ENCODE data around the gene MSH5. TPM values are rescaled to one million over a fixed set of nuclear protein-coding genes. Genes with fewer than 3 reads are reported as not detected.
A peak's percentile ranks its signal among the peaks of the same experiment; 100 is the strongest.
"Not testable (repeated sequence)": the region's sequence is repeated elsewhere in the genome, so short reads cannot be mapped to it uniquely, and the experiment has no call there.

The MSH5 gene
- total and polyA plus RNA-seq, 3 experiments from 2014 or later, result 2.0 to 39.8 (median 36.4) TPM

DNA sequence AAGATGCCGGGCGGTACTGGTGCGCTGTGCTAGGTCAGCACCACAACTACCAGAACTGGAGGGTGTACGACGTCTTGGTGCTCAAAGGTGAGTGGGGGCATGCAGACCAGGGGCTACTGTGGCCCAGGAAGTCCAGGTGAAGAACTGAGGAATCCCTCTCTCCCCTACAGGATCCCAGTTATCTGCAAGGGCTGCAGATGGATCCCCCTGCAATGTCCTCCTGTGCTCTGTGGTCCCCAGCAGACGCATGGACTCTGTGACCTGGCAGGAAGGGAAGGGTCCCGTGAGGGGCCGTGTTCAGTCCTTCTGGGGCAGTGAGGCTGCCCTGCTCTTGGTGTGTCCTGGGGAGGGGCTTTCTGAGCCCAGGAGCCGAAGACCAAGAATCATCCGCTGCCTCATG, 32.1 kb upstream of the MSH5 start:
- no peak overlapping the region for H3K27ac Mint-ChIP-seq
- no peak overlapping the region for H3K4me3 Mint-ChIP-seq
- POLR2A ChIA-PET, result no interaction called here

DNA sequence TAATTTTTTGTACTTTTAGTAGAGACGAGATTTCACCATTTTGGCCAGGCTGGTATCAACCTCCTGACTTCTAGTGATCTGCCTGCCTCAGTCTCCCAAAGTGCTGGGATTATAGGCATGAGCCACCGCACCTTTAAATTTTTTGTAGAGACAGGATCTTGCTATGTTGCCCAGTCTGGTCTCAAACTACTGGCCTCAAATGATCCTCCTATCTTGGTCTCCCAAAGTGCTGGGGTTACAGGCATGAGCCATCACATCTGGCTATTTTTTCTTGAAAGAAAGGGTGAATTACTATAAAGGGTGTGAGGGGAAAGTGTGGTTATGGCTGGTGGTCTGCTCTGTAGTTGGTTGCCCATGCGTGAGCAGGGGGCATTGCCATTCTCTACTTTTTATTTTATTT, 31.6 kb upstream of the MSH5 start:
- Histone ChIP-seq H3K4me1 (ENCODE audit: insufficient read depth, low read length) (peaks cover 13% of the 10 kb centered on the region), H3K27me3 (ENCODE audit: insufficient read depth, low read length, poor library complexity, severe bottlenecking) (no peaks in the 10 kb centered on the region), H3K27ac (ENCODE audit: low read depth, low read length) (no peak overlapping the region), H3K36me3 (ENCODE audit: insufficient read depth, low read length) (no peaks in the 10 kb centered on the region), H3K9me3 (ENCODE audit: low read length) (no peaks in the 10 kb centered on the region), H3K4me3 (ENCODE audit: low read length) (no peak overlapping the region)
- H3K9me3 Mint-ChIP-seq, result no peaks in the 10 kb centered on the region
- H3K27ac Mint-ChIP-seq, result no peak overlapping the region
- CTCF ChIA-PET, result interaction anchor here (0.7 kb wide), 1 partner anchor 119 kb away, joined by 4 read pairs; the partner anchor contains the start of gene HSPA1B
- DNase-seq, result no peak
- H3K27me3 Mint-ChIP-seq, result peaks cover 0 to 1% of the 10 kb centered on the region in 2 donors
- H3K36me3 Mint-ChIP-seq, result peaks cover 0 to 2% (median 0%) of the 10 kb centered on the region in 3 donors
- H3K4me3 Mint-ChIP-seq, result no peak overlapping the region
- POLR2A ChIA-PET, result no interaction called here
- peaks cover 14 to 25% (median 22%) of the 10 kb centered on the region in 3 donors for H3K4me1 Mint-ChIP-seq

More for the DNA sequence above, 32.1 kb upstream of the MSH5 start:
- H3K27ac ChIP-seq (ENCODE audit: low read depth, low read length), result no peak overlapping the region
- Mint-ChIP-seq H3K27me3 (peaks cover 0 to 1% of the 10 kb centered on the region in 2 donors), H3K36me3 (peaks cover 0 to 6% (median 0%) of the 10 kb centered on the region in 3 donors), H3K9me3 (no peaks in the 10 kb centered on the region), H3K4me1 (peaks cover 16 to 28% (median 25%) of the 10 kb centered on the region in 3 donors)
- CTCF ChIA-PET, result no interaction called here
- H3K36me3 ChIP-seq (ENCODE audit: insufficient read depth, low read length), result no peaks in the 10 kb centered on the region
- no peaks in the 10 kb centered on the region for H3K27me3 ChIP-seq (ENCODE audit: insufficient read depth, low read length, poor library complexity, severe bottlenecking)
- peak in 1 of 5 donors; percentile 30 for DNase-seq
- H3K9me3 ChIP-seq (ENCODE audit: low read length), result no peaks in the 10 kb centered on the region
- peaks cover 13% of the 10 kb centered on the region for H3K4me1 ChIP-seq (ENCODE audit: insufficient read depth, low read length)
- no peak overlapping the region for H3K4me3 ChIP-seq (ENCODE audit: low read length)

DNA sequence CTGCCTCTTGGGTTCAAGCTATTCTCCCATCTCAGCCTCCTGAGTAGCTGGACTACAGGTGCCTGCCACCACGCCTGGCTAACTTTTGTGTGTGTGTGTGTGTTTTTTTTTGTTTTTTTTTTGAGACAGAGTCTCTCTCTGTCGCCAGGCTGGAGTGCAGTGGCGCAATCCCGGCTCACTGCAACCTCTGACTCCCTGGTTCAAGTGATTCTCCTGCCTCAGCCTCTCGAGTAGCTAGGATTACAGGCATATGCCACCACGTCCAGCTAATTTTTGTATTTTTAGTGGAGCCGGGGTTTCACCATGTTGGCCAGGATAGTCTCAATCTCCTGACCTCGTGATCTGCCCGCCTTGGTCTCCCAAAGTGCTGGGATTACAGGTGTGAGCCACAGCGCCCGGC, 30.6 kb upstream of the MSH5 start:
- H3K4me3 Mint-ChIP-seq; H3K4me1 ChIP-seq (ENCODE audit: insufficient read depth, low read length); H3K9me3 ChIP-seq (ENCODE audit: low read length); H3K27me3 Mint-ChIP-seq; H3K4me3 ChIP-seq (ENCODE audit: low read length); H3K36me3 ChIP-seq (ENCODE audit: insufficient read depth, low read length); H3K27me3 ChIP-seq (ENCODE audit: insufficient read depth, low read length, poor library complexity, severe bottlenecking); H3K27ac Mint-ChIP-seq; H3K9me3 Mint-ChIP-seq; H3K36me3 Mint-ChIP-seq; H3K27ac ChIP-seq (ENCODE audit: low read depth, low read length): not testable (repeated sequence)
- ChIA-PET CTCF (interaction anchor here (0.7 kb wide), 1 partner anchor 118 kb away, joined by 4 read pairs; the partner anchor contains the start of gene HSPA1B), POLR2A (interaction anchor here (0.5 to 0.7 kb wide), 2 partner anchors 30 to 457 kb away, joined by 3 to 5 read pairs; no protein-coding TSS in a partner anchor)
- H3K4me1 Mint-ChIP-seq, result peaks cover 10 to 18% (median 14%) of the 10 kb centered on the region in 3 donors
- peak in 1 of 5 donors; percentile 4 for DNase-seq

DNA sequence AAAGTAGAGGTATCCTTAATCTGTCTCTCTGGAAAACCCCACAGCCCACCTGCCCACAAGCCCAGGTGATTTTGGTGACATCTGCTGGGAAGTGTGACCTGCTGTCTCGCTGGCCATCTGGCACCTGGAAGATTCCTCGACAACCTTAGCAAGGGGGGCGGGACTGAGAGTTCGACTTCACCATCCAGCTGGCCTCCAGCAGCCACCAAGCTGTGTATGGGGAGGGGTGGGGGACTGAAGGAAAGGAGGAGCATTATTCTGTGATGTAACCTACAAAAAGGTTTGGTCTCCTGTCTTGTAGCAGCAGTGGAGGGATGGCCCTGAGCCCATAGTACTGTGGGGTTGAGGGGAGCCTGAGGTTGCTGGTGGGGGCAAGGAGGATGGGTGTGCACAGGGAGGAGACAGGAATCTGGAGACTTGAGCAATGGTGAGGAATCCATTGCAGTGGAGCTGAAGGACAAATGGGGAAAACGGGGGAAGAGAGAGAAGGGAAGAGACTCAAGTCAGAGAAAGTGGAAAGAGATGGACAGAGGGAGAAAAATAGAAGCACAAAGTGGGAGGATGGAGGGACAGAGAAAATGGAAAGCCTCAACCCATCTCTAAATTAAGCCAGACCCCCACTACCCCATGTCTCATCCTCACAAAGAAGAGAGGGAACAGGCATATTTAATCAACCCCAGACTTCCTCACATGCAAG, 29.1 kb upstream of the MSH5 start:
- H3K27me3 Mint-ChIP-seq, result no peaks in the 10 kb centered on the region
- H3K27ac ChIP-seq (ENCODE audit: low read depth, low read length), result no peak overlapping the region
- peak overlapping the region in 3 of 7 donors; percentile 26 to 54 (median 31) for H3K4me3 Mint-ChIP-seq
- H3K36me3 ChIP-seq (ENCODE audit: insufficient read depth, low read length), result no peaks in the 10 kb centered on the region
- CTCF ChIA-PET, result interaction anchor here (0.9 kb wide), 1 partner anchor 28 kb away, joined by 4 read pairs; no protein-coding TSS in a partner anchor
- no peak for DNase-seq
- H3K27me3 ChIP-seq (ENCODE audit: insufficient read depth, low read length, poor library complexity, severe bottlenecking), result no peaks in the 10 kb centered on the region
- peaks cover 10 to 18% (median 14%) of the 10 kb centered on the region in 3 donors for H3K4me1 Mint-ChIP-seq
- H3K4me1 ChIP-seq (ENCODE audit: insufficient read depth, low read length), result peaks cover 5% of the 10 kb centered on the region
- H3K27ac Mint-ChIP-seq, result peak overlapping the region in 4 of 8 donors; percentile 61 to 78 (median 66)
- POLR2A ChIA-PET, result no interaction called here
- H3K9me3 ChIP-seq (ENCODE audit: low read length), result no peaks in the 10 kb centered on the region
- H3K36me3 Mint-ChIP-seq, result no peaks in the 10 kb centered on the region
- no peaks in the 10 kb centered on the region for H3K9me3 Mint-ChIP-seq
- H3K4me3 ChIP-seq (ENCODE audit: low read length), result no peak overlapping the region

DNA sequence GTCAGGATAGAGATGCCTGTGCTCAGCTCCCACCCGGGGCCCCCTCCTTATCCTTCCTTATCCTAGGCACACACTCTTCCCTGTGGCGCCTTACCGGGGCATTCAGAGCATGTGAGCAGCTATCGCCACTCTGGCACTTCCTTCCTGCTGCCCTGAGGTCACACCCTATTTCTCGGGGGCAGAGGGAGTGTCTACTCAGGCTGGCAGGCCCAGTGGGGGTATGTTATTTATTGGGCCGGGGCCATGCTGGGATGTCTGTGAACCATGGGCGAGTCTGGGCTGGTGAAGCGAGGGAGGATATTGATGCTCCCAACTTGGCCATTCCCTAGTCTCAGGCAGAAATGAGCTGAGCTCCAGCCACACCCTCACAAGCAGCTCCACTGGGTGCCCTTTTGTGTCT, 28.6 kb upstream of the MSH5 start:
- Histone ChIP-seq H3K4me3 (ENCODE audit: low read length) (no peak overlapping the region), H3K9me3 (ENCODE audit: low read length) (no peaks in the 10 kb centered on the region), H3K27me3 (ENCODE audit: insufficient read depth, low read length, poor library complexity, severe bottlenecking) (no peaks in the 10 kb centered on the region), H3K4me1 (ENCODE audit: insufficient read depth, low read length) (peaks cover 5% of the 10 kb centered on the region), H3K36me3 (ENCODE audit: insufficient read depth, low read length) (no peaks in the 10 kb centered on the region), H3K27ac (ENCODE audit: low read depth, low read length) (no peak overlapping the region)
- peaks cover 10 to 18% (median 14%) of the 10 kb centered on the region in 3 donors for H3K4me1 Mint-ChIP-seq
- H3K4me3 Mint-ChIP-seq, result peak overlapping the region in 2 of 7 donors; percentile 9 to 28
- ChIA-PET POLR2A (no interaction called here), CTCF (interaction anchor here (0.9 kb wide), 1 partner anchor 28 kb away, joined by 4 read pairs; no protein-coding TSS in a partner anchor)
- peak overlapping the region in 4 of 8 donors; percentile 70 to 84 (median 79) for H3K27ac Mint-ChIP-seq
- H3K36me3 Mint-ChIP-seq, result no peaks in the 10 kb centered on the region
- no peaks in the 10 kb centered on the region for H3K27me3 Mint-ChIP-seq
- DNase-seq, result no peak
- H3K9me3 Mint-ChIP-seq, result no peaks in the 10 kb centered on the region

DNA sequence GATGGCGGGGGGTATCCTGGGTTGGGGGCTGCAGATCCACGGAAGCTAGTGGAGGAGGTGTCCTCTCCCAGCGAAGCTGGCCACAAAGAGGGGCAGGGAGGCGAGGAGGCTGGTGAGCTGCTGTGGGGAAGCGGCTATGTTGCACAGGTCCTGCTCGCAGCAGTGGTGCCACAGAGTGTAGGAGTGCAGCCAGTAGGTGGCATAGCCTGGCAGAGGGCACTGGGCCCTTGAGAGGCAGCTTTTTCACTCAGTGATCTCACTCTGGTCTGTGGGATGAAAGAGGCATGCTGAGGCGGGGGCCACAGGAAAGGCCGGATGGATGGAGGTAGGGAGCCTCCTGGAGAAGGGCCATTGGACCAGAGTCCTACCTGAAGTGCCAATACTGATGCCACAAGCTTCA, 27.5 kb upstream of the MSH5 start:
- H3K27me3 ChIP-seq (ENCODE audit: insufficient read depth, low read length, poor library complexity, severe bottlenecking), result no peaks in the 10 kb centered on the region
- CTCF ChIA-PET, result interaction anchor here (1.0 to 1.1 kb wide), 2 partner anchors 9 to 27 kb away, joined by 3 to 4 read pairs; partner anchors contain the start of gene ABHD16A
- H3K27ac Mint-ChIP-seq, result peak overlapping the region in 3 of 8 donors; percentile 40 to 74 (median 55)

DNA sequence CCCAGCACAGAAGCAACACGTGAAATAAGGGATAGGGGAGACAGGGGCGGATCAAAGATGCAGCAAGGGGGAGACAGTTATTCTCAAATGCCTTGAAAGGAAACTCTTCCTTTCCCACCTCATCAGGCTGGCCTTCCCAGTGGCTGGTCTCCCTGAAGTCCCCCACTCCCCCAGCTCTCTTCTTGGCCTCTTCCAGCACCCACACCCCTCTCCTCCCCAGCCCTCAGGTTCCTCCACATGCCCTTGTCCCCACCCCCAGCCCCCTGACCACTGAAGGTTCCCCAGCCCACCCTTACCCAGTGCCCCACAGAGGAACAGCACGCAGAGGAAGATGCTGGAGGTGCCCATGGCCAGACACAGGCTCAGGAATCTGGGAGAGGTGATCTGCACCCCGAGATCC, 26.3 kb upstream of the MSH5 start:
- peaks cover 10 to 18% (median 14%) of the 10 kb centered on the region in 3 donors for H3K4me1 Mint-ChIP-seq
- Histone ChIP-seq H3K36me3 (ENCODE audit: insufficient read depth, low read length) (no peaks in the 10 kb centered on the region), H3K4me1 (ENCODE audit: insufficient read depth, low read length) (peaks cover 5% of the 10 kb centered on the region), H3K27me3 (ENCODE audit: insufficient read depth, low read length, poor library complexity, severe bottlenecking) (no peaks in the 10 kb centered on the region), H3K9me3 (ENCODE audit: low read length) (no peaks in the 10 kb centered on the region), H3K27ac (ENCODE audit: low read depth, low read length) (no peak overlapping the region), H3K4me3 (ENCODE audit: low read length) (no peak overlapping the region)
- ChIA-PET POLR2A (no interaction called here), CTCF (interaction anchor here (0.9 kb wide), 1 partner anchor 123 kb away, joined by 3 read pairs; no protein-coding TSS in a partner anchor)
- H3K27me3 Mint-ChIP-seq, result no peaks in the 10 kb centered on the region
- no peak overlapping the region for H3K4me3 Mint-ChIP-seq
- DNase-seq, result no peak
- no peaks in the 10 kb centered on the region for H3K36me3 Mint-ChIP-seq
- no peaks in the 10 kb centered on the region for H3K9me3 Mint-ChIP-seq
- peak overlapping the region in 1 of 8 donors; percentile 1 for H3K27ac Mint-ChIP-seq

More for the DNA sequence above, 27.5 kb upstream of the MSH5 start:
- H3K4me1 Mint-ChIP-seq, result peaks cover 10 to 18% (median 14%) of the 10 kb centered on the region in 3 donors
- no peak overlapping the region for H3K4me3 ChIP-seq (ENCODE audit: low read length)
- no peaks in the 10 kb centered on the region for H3K9me3 ChIP-seq (ENCODE audit: low read length)
- no peak overlapping the region for H3K4me3 Mint-ChIP-seq
- H3K9me3 Mint-ChIP-seq, result no peaks in the 10 kb centered on the region
- POLR2A ChIA-PET, result interaction anchor here (0.6 kb wide), 1 partner anchor 246 kb away, joined by 3 read pairs; the partner anchor contains the start of genes NELFE and SKIC2
- no peaks in the 10 kb centered on the region for H3K36me3 Mint-ChIP-seq
- H3K4me1 ChIP-seq (ENCODE audit: insufficient read depth, low read length), result peaks cover 5% of the 10 kb centered on the region
- H3K27ac ChIP-seq (ENCODE audit: low read depth, low read length), result no peak overlapping the region
- no peaks in the 10 kb centered on the region for H3K27me3 Mint-ChIP-seq
- H3K36me3 ChIP-seq (ENCODE audit: insufficient read depth, low read length), result no peaks in the 10 kb centered on the region
- no peak for DNase-seq
